Measurements from ENCODE around the gene PCLO. TPM values are rescaled to one million over a fixed set of nuclear protein-coding genes. Genes with fewer than 3 reads are reported as not detected.

PCLO gene
- total and polyA plus RNA-seq, 9 donors: 0.31 to 3.6 (median 1.4) TPM

GRCh38 chr7:82998436-82998835, 164.2 kb downstream of the PCLO start:
- H3K27me3 ChIP-seq: no peaks in the 10 kb centered on the region
- H3K36me3 ChIP-seq: no peaks in the 10 kb centered on the region
- no peak overlapping the region for H3K4me3 ChIP-seq
- no peaks in the 10 kb centered on the region for H3K9me3 ChIP-seq
- no peak for TF ChIP-seq CTCF (IDR thresholded peaks at IDR 0.05)
- TF ChIP-seq EP300 (IDR thresholded peaks at IDR 0.05): no peak
- TF ChIP-seq POLR2A (IDR thresholded peaks at IDR 0.05): no peak
- H3K27ac ChIP-seq: no peak overlapping the region
- intact Hi-C loops (cut with DNase I): no loop called here
- H3K4me1 ChIP-seq (ENCODE audit: insufficient read depth): no peaks in the 10 kb centered on the region
- DNase-seq: no peak

- Histone ChIP-seq H3K27ac (no peak overlapping the region), H3K4me3 (no peak overlapping the region), H3K9me3 (no peaks in the 10 kb centered on the region), H3K4me1 (ENCODE audit: insufficient read depth) (no peaks in the 10 kb centered on the region), H3K27me3 (no peaks in the 10 kb centered on the region), H3K36me3 (no peaks in the 10 kb centered on the region)
- TF ChIP-seq CTCF (IDR thresholded peaks at IDR 0.05) (no peak), EP300 (IDR thresholded peaks at IDR 0.05) (no peak), POLR2A (IDR thresholded peaks at IDR 0.05) (no peak)
- intact Hi-C loops (cut with DNase I): no loop called here
- WGBS, 3 donors: 37 to 45% (median 38%) methylated on average over 2 of the region's 2 CpGs
- DNase-seq: no peak
These were observed 177.4 kb downstream of the PCLO start for GRCh38 chr7:82985144-82985802.

GRCh38 chr7:82980130-82980788, 182.4 kb downstream of the PCLO start:
- Histone ChIP-seq H3K4me3 (no peak overlapping the region), H3K27ac (no peak overlapping the region), H3K36me3 (no peaks in the 10 kb centered on the region), H3K27me3 (no peaks in the 10 kb centered on the region), H3K4me1 (ENCODE audit: insufficient read depth) (no peaks in the 10 kb centered on the region), H3K9me3 (no peaks in the 10 kb centered on the region)
- no peak for DNase-seq
- no peak for TF ChIP-seq POLR2A (IDR thresholded peaks at IDR 0.05)
- no peak for TF ChIP-seq CTCF (IDR thresholded peaks at IDR 0.05)
- TF ChIP-seq EP300 (IDR thresholded peaks at IDR 0.05): no peak
- WGBS, 3 donors: 63 to 66% (median 63%) methylated on average over 4 of the region's 4 CpGs
- intact Hi-C loops (cut with DNase I): no loop called here

GRCh38 chr7:82975811-82976468, 186.7 kb downstream of the PCLO start:
- WGBS, 3 donors: 62 to 90% (median 80%) methylated on average over 2 of the region's 2 CpGs
- H3K9me3 ChIP-seq: no peaks in the 10 kb centered on the region
- no peaks in the 10 kb centered on the region for H3K36me3 ChIP-seq
- no peaks in the 10 kb centered on the region for H3K27me3 ChIP-seq
- intact Hi-C loops (cut with DNase I): no loop called here
- no peak overlapping the region for H3K27ac ChIP-seq
- TF ChIP-seq POLR2A (IDR thresholded peaks at IDR 0.05) (no peak), EP300 (IDR thresholded peaks at IDR 0.05) (no peak), CTCF (IDR thresholded peaks at IDR 0.05) (no peak)
- no peaks in the 10 kb centered on the region for H3K4me1 ChIP-seq (ENCODE audit: insufficient read depth)
- no peak overlapping the region for H3K4me3 ChIP-seq
- DNase-seq: no peak
